ENCODE measurements around the gene OR10H1. TPM values are rescaled to one million over a fixed set of nuclear protein-coding genes. Genes with fewer than 3 reads are reported as not detected.
"Not testable (repeated sequence)": the region's sequence is repeated elsewhere in the genome, so short reads cannot be mapped to it uniquely, and the experiment has no call there.

OR10H1 gene
- total and polyA plus RNA-seq, 8 donors: not detected

DNA sequence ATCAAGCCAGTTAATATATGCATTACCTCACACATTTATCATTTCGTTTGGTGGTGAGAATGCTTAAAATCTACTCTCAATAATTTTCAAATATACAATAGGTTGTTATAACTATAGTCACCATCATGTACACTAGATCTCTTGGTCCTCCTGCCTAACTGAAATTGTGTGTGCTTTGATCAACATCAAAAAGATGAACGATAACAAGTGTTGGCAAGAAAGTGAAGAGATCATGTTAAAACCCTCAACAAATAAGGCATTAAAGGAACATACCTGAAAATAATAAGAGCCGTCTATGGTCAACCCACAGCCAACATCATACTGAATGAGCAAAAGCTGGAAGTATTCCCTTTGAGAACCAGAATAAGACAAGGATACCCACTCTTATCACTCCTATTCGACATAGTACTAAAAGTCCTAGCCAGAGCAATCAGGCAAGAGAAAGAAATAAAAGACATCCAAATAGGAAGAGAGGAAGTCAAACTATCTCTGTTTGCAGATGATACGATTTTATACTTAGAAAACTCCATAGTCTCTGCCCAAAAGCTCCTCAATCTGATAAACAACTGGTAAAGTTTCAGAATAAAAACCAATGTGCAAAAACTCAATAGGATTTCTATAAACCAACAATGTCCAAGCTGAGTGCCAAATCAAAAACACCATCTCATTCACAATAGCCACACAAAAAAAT lies 27.9 kb upstream of the OR10H1 start:
- intact Hi-C loops (cut with DNase I; ENCODE audit: low total_unique reads): no loop called here

DNA sequence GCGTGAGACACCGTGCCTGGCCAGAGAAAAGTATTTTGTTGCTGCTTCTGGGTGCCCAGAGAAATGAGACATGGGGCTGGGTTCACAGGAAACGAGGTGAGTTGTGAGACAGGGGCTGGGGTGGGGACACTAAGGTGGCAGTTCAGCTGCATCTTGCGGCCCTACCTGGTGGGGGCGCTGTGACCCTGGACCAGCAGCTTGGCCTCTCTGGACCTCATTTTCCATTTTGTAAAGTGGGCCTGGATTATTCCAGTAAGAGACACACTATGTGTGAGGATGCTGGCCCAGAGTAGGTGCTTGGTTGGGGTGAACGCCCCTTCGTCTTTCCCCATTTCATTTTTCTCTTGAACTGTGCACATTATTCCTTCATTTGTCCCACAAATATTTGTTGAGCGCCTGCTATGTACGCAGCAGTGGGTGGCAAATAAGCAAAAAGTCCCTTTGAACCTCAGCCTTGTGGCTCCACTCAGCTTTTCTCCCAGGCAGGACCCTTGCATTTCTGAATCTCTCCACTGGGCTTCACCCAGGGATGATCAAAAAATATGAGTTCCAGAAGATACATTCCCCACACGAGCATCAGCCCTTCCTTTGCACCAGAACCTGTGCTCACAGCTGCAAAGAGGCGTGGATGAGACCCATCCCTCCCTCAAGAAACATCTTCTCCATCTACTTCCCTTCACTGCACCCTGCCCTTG lies 26.6 kb upstream of the OR10H1 start:
- DNase-seq: no peak
- Histone ChIP-seq H3K27ac (no peak overlapping the region), H3K4me1 (peaks cover 0 to 17% (median 8%) of the 10 kb centered on the region in 4 donors), H3K9me3 (no peaks in the 10 kb centered on the region), H3K36me3 (no peaks in the 10 kb centered on the region), H3K27me3 (no peaks in the 10 kb centered on the region), H3K4me3 (no peak overlapping the region)
- TF ChIP-seq POLR2AphosphoS5 (IDR thresholded peaks at IDR 0.05): no peak
- TF ChIP-seq EP300 (IDR thresholded peaks at IDR 0.05): no peak
- TF ChIP-seq, protein P1, sequence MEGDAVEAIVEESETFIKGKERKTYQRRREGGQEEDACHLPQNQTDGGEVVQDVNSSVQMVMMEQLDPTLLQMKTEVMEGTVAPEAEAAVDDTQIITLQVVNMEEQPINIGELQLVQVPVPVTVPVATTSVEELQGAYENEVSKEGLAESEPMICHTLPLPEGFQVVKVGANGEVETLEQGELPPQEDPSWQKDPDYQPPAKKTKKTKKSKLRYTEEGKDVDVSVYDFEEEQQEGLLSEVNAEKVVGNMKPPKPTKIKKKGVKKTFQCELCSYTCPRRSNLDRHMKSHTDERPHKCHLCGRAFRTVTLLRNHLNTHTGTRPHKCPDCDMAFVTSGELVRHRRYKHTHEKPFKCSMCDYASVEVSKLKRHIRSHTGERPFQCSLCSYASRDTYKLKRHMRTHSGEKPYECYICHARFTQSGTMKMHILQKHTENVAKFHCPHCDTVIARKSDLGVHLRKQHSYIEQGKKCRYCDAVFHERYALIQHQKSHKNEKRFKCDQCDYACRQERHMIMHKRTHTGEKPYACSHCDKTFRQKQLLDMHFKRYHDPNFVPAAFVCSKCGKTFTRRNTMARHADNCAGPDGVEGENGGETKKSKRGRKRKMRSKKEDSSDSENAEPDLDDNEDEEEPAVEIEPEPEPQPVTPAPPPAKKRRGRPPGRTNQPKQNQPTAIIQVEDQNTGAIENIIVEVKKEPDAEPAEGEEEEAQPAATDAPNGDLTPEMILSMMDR (IDR thresholded peaks at IDR 0.05): no peak
- no peak for TF ChIP-seq POLR2A (IDR thresholded peaks at IDR 0.05)
- intact Hi-C loops (cut with DNase I; ENCODE audit: low total_unique reads): no loop called here
- WGBS, 5 donors: 58 to 76% (median 65%) methylated on average over 5 to 11 of the region's 11 CpGs

More for the DNA sequence above, 27.9 kb upstream of the OR10H1 start:
- Histone ChIP-seq H3K27me3 (no peaks in the 10 kb centered on the region), H3K36me3 (no peaks in the 10 kb centered on the region), H3K9me3 (no peaks in the 10 kb centered on the region), H3K27ac (no peak overlapping the region), H3K4me3 (no peak overlapping the region), H3K4me1 (peaks cover 0 to 6% (median 3%) of the 10 kb centered on the region in 4 donors)
- DNase-seq: no peak
- WGBS, 5 donors: 28 to 51% (median 45%) methylated on average over 5 of the region's 5 CpGs
- TF ChIP-seq, protein P1 (IDR thresholded peaks at IDR 0.05): no peak
- TF ChIP-seq EP300 (IDR thresholded peaks at IDR 0.05): no peak
- TF ChIP-seq POLR2A (IDR thresholded peaks at IDR 0.05): no peak

DNA sequence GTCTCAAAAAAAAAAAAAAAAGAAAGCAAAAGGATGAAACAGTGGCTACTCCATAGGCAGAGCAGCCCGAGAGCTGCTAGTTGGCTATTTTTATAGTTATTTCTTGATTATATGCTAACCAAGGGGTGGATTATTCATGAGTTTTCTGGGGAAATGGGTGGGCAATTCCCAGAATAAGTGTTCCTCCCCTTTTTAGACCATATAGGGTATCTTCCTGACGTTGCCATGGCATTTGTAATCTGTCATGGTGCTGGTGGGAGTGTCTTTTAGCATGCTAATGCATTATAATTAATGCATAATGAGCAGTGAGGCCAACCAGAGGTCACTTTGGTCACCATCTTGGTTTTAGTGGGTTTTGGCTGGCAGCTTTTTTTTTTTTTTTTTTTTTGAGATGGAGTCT lies 25.4 kb upstream of the OR10H1 start:
- no peaks in the 10 kb centered on the region for H3K36me3 ChIP-seq
- H3K4me1 ChIP-seq: peaks cover 3 to 21% (median 13%) of the 10 kb centered on the region in 4 donors
- H3K9me3 ChIP-seq: no peaks in the 10 kb centered on the region
- TF ChIP-seq EP300 (IDR thresholded peaks at IDR 0.05) (no peak), POLR2A (IDR thresholded peaks at IDR 0.05) (no peak), POLR2AphosphoS5 (IDR thresholded peaks at IDR 0.05) (no peak)
- TF ChIP-seq, protein P1 (IDR thresholded peaks at IDR 0.05): no peak
- H3K4me3 ChIP-seq: no peak overlapping the region
- no peak for DNase-seq
- no peak overlapping the region for H3K27ac ChIP-seq
- intact Hi-C loops (cut with DNase I; ENCODE audit: low total_unique reads): no loop called here
- WGBS, 5 donors: 79 to 86% (median 82%) methylated on average over 2 of the region's 2 CpGs
- no peaks in the 10 kb centered on the region for H3K27me3 ChIP-seq

DNA sequence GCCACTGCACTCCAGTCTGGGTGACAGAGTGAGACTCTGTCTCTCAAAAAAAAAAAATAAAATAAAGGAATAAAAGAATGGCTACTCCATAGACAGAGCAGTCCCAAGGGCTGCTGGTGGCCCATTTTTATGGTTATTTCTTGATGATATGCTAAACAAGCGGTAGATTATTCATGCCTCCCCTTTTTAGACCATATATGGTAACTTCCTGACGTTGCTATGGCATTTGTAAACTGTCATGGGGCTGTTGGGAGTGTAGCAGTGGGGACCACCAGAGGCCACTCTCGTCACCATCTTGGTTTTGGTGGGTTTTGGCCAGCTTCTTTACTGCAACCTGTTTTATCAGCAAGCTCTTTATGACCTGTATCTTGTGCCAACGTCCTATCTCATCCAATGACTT lies 24.4 kb upstream of the OR10H1 start:
- H3K9me3 ChIP-seq; H3K36me3 ChIP-seq; H3K27me3 ChIP-seq; intact Hi-C loops (cut with DNase I; ENCODE audit: low total_unique reads); DNase-seq; H3K4me3 ChIP-seq; H3K27ac ChIP-seq: not testable (repeated sequence)
- H3K4me1 ChIP-seq: peaks cover 7 to 26% (median 17%) of the 10 kb centered on the region in 4 donors
- 54 to 72% (median 59%) methylated on average over 4 of the region's 4 CpGs for whole genome bisulfite sequencing, 5 donors

DNA sequence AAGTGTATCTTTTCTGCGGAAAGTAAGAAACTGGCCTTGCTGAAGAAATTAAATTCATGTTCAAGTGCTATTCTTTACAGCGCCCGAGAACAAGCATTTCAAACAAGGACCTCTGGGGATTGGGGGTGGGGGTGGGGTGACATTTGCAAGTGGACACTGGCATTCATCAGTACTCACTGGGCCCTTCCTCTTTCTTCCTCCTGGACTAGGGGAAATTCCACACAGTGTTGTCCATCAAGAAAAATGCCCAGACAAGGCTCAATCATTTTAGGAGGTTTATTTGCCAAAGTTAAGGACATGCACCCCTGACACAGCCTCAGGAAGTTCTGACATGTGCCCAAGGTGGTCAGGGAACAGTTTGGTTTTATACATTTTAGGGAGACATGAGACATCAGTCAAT lies 22.9 kb upstream of the OR10H1 start:
- Histone ChIP-seq H3K4me1 (peaks cover 7 to 26% (median 17%) of the 10 kb centered on the region in 4 donors), H3K9me3 (no peaks in the 10 kb centered on the region), H3K4me3 (no peak overlapping the region), H3K36me3 (no peaks in the 10 kb centered on the region), H3K27ac (peak overlapping the region; percentile 47 to 99 (median 99)), H3K27me3 (no peaks in the 10 kb centered on the region)
- DNase-seq: no peak
- intact Hi-C loops (cut with DNase I; ENCODE audit: low total_unique reads): no loop called here
- TF ChIP-seq POLR2AphosphoS5 (IDR thresholded peaks at IDR 0.05) (no peak), POLR2A (IDR thresholded peaks at IDR 0.05) (no peak), EP300 (IDR thresholded peaks at IDR 0.05) (no peak)
- TF ChIP-seq, protein P1 (IDR thresholded peaks at IDR 0.05): no peak
- WGBS, 5 donors: 62 to 81% (median 73%) methylated on average over 3 of the region's 3 CpGs

Data from stomach (tissue), 9 donors.